Psoas muscle (tissue), 8 donors: ENCODE data around the gene NKPD1. TPM values are rescaled to one million over a fixed set of nuclear protein-coding genes. Genes with fewer than 3 reads are reported as not detected.
A peak's percentile ranks its signal among the peaks of the same experiment; 100 is the strongest.

ENCODE experiments used
- ATAC-seq, 4 donors: fragments of 200-7000 bp; cut with Tn5 transposase; one replicate each; pipeline ENCODE4 v1.9.1; 2020; ENCODE audit warnings: moderate library complexity in 3 of 4, mild to moderate bottlenecking in 2 of 4
- DNase-seq, 2 donors: peaks; one replicate each; pipeline ENCODE4 v3.0.0-alpha.2; 2020
- H3K27ac ChIP-seq: fragments of 200-600 bp; one replicate; pipeline ENCODE4 v1.8.0; 2022
- H3K27me3 ChIP-seq, 3 donors: fragments of 200-600 bp in 1 of 3; one replicate each; pipeline versions ENCODE4 v1.6.1 to v1.8.0; 2013 to 2022; ENCODE audit warnings: low read length in 2 of 3, mild to moderate bottlenecking in 2 of 3, moderate library complexity in 1 of 3; ENCODE audit not compliant: insufficient read depth in 3 of 3
- H3K36me3 ChIP-seq, 2 donors: fragments of 200-600 bp in 1 of 2; one replicate each; pipeline versions ENCODE4 v1.6.1 to v1.8.0; 2013 to 2022; ENCODE audit warnings: low read depth in 1 of 2, mild to moderate bottlenecking in 1 of 2, moderate library complexity in 1 of 2; ENCODE audit not compliant: insufficient read depth in 1 of 2
- H3K4me1 ChIP-seq: fragments of 200-600 bp; one replicate; pipeline ENCODE4 v1.8.0; 2022
- H3K4me3 ChIP-seq: fragments of 200-600 bp; one replicate; pipeline ENCODE4 v1.8.0; 2022; ENCODE audit warnings: mild to moderate bottlenecking
- H3K9me3 ChIP-seq: fragments of 200-600 bp; one replicate; pipeline ENCODE4 v1.8.0; 2022
- CTCF ChIP-seq: fragments of 200-600 bp; IDR thresholded peaks from one replicate; pipeline ENCODE4 v1.8.0; 2022; ENCODE audit warnings: antibody characterized with exemption
- WGBS, 3 donors: extraction: QIAGEN DNeasy Blood & Tissue Kit; methylation state at CpG; one replicate each; pipeline versions ENCODE4 v1.1.6 to v1.1.7; 2013; 5-methylcytosine and 5-hydroxymethylcytosine counted together
- intact Hi-C, 2 donors: fragments of 100-400 bp; cut with DNase I; formaldehyde crosslinking; loops; one replicate each; pipeline versions ENCODE4 v1.11.0 to v1.14.2; 2022
- polyA plus RNA-seq, 3 donors: library from polyadenylated mRNA; stranded (reverse); fragments of 200-250 nt; gene quantifications; one replicate each; pipeline ENCODE4 v1.2.3, GENCODE V29; 2013
- total RNA-seq, 4 donors: library from RNA; stranded (reverse); fragmentation: NEBNext Ultra II Directional in 2 of 4; extraction: Animal tissue kit (Norgen Biotek cat#: 25700) in 2 of 4; gene quantifications; one replicate each; pipeline versions ENCODE4 v1.2.1 to v1.2.4, GENCODE V29; 2021 to 2023
- donor health status: healthy with polysubstance abuse.
- donor health status: DM: no; HTN: no; CAD: no; lungs with moderate emphysema.
- donor health status: Bipolar disorder and iron deficiency.
- donor health status: healthy.
- donor health status: DM: yes; HTN: yes; CAD: no.
- donor health status: DM: no; HTN: no; CAD: no.
- donor health status: DM: no; HTN: no; CAD: no.
- donor health status: DM: yes; HTN: yes; CAD: no.

Gene NKPD1
- total and polyA plus RNA-seq, 7 donors: 0.06 to 0.18 (median 0.08) TPM; not detected in 2

DNA sequence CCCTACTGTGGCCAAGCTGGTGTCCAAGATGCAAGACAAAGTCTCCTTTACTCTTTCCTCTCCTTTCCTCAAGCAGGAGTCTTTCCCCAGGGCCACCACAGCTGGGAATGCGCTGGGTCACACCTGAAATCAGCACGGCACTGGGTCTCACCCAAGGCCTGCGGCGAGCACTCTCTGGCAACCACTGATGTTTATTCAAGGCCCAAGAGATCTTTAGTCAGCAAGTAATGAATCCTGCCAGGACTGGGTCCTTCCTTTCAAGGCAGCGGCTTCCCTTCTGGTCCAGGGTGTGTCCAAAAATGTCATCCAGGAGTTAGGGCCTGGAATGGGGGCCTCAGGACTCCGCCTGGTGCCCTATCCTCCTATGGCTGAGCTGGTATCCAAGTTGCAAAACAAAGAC is 41.9 kb upstream of the NKPD1 start:
- Histone ChIP-seq H3K27me3 (no peaks in the 10 kb centered on the region), H3K4me3 (no peak overlapping the region), H3K36me3 (no peaks in the 10 kb centered on the region), H3K27ac (no peak overlapping the region), H3K4me1 (no peaks in the 10 kb centered on the region), H3K9me3 (no peaks in the 10 kb centered on the region)
- no peak for TF ChIP-seq CTCF
- intact Hi-C loops: loop anchor here (5.0 to 10.0 kb wide), 2 partner anchors 45 to 132 kb away; partner anchors contain the start of gene EXOC3L2 (in 1 of the 2)
- DNase-seq: no peak
- 74 to 85% (median 83%) methylated on average over 6 of the region's 6 CpGs for WGBS, 3 donors
- ATAC-seq: no peak

- no peaks in the 10 kb centered on the region for H3K36me3 ChIP-seq
- TF ChIP-seq CTCF: peak; percentile 38
- H3K4me3 ChIP-seq: no peak overlapping the region
- intact Hi-C loops: loop anchor here (2.0 to 10.0 kb wide), 3 partner anchors 47 to 138 kb away; partner anchors contain the start of gene EXOC3L2 (in 1 of the 2)
- WGBS, 3 donors: 35 to 41% (median 36%) methylated on average over 4 of the region's 4 CpGs
- no peak overlapping the region for H3K27ac ChIP-seq
- no peaks in the 10 kb centered on the region for H3K9me3 ChIP-seq
- DNase-seq (no peak), ATAC-seq (peak in 1 of 4 donors; percentile 60)
- H3K4me1 ChIP-seq: no peaks in the 10 kb centered on the region
- peaks cover 0 to 1% (median 0%) of the 10 kb centered on the region in 3 donors for H3K27me3 ChIP-seq
Observed at GRCh38 chr19:45200568-45200967, 39.8 kb upstream of the NKPD1 start.

- WGBS, 3 donors: 72 to 79% (median 79%) methylated on average over 6 of the region's 6 CpGs
- intact Hi-C loops: no loop called here
- no peak for DNase-seq
- ATAC-seq: no peak
- Histone ChIP-seq H3K27ac (no peak overlapping the region), H3K4me3 (no peak overlapping the region), H3K27me3 (peaks cover 0 to 1% (median 0%) of the 10 kb centered on the region in 3 donors), H3K36me3 (no peaks in the 10 kb centered on the region), H3K9me3 (no peaks in the 10 kb centered on the region), H3K4me1 (no peaks in the 10 kb centered on the region)
- TF ChIP-seq CTCF: no peak
Observed at GRCh38 chr19:45195764-45196163, 35.0 kb upstream of the NKPD1 start.

- intact Hi-C loops: no loop called here
- H3K36me3 ChIP-seq: no peaks in the 10 kb centered on the region
- H3K9me3 ChIP-seq: no peaks in the 10 kb centered on the region
- no peaks in the 10 kb centered on the region for H3K4me1 ChIP-seq
- WGBS, 3 donors: 89 to 93% (median 92%) methylated on average over 4 of the region's 4 CpGs
- DNase-seq (no peak), ATAC-seq (no peak)
- TF ChIP-seq CTCF: no peak
- no peak overlapping the region for H3K27ac ChIP-seq
- H3K27me3 ChIP-seq: peaks cover 0 to 1% (median 0%) of the 10 kb centered on the region in 3 donors
- no peak overlapping the region for H3K4me3 ChIP-seq
Observed at GRCh38 chr19:45191375-45191774, 30.6 kb upstream of the NKPD1 start.

- WGBS, 3 donors: 74 to 100% (median 84%) methylated on average over 1 of the region's 1 CpG
- no peaks in the 10 kb centered on the region for H3K27me3 ChIP-seq
- no peak for TF ChIP-seq CTCF
- DNase-seq (no peak), ATAC-seq (no peak)
- intact Hi-C loops: loop anchor here in 1 of 2 donors (10.0 kb wide), 1 partner anchor 145 kb away; no protein-coding TSS in a partner anchor
- H3K36me3 ChIP-seq: no peaks in the 10 kb centered on the region
- H3K4me3 ChIP-seq: no peak overlapping the region
- H3K27ac ChIP-seq: no peak overlapping the region
- H3K9me3 ChIP-seq: no peaks in the 10 kb centered on the region
- H3K4me1 ChIP-seq: no peaks in the 10 kb centered on the region
Observed at GRCh38 chr19:45189971-45190370, 29.2 kb upstream of the NKPD1 start.
